ENCODE data around the gene BIN1. TPM values are rescaled to one million over a fixed set of nuclear protein-coding genes. Genes with fewer than 3 reads are reported as not detected.

BIN1 gene
- total RNA-seq, 1 experiment from 2014 or later = 31.8 TPM

DNA sequence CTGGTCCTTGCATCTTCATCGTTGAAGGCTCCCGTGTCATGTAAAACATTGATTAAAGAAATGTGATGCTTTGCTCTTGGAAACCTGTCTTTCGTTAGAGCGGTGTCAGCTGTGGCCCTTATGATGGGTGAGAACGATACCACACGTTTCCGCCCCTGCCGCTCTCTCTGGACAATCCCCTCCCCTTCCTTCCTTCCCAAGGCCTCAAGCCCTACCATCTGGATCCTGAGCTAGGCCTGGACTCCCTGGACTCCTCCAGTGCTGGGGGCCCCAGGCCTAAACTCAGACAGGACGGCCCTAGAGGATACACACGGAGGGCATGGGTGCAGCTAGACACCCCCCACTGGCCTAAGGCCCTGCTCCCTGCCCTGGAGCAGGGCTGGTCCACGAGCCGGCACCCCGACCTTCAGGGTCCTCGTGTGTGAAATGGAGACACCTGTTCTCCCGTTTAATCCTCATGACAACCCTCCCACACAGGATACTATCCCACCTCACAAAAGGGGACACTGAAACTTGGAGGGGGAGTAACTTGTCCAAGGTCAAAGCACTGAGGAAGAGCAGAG lies 13.2 kb downstream of the BIN1 start (continued):
- no peak for TF ChIP-seq EZH2phosphoT487 (IDR thresholded peaks at IDR 0.05; ENCODE audit: borderline replicate concordance)
- TF ChIP-seq, protein P1, sequence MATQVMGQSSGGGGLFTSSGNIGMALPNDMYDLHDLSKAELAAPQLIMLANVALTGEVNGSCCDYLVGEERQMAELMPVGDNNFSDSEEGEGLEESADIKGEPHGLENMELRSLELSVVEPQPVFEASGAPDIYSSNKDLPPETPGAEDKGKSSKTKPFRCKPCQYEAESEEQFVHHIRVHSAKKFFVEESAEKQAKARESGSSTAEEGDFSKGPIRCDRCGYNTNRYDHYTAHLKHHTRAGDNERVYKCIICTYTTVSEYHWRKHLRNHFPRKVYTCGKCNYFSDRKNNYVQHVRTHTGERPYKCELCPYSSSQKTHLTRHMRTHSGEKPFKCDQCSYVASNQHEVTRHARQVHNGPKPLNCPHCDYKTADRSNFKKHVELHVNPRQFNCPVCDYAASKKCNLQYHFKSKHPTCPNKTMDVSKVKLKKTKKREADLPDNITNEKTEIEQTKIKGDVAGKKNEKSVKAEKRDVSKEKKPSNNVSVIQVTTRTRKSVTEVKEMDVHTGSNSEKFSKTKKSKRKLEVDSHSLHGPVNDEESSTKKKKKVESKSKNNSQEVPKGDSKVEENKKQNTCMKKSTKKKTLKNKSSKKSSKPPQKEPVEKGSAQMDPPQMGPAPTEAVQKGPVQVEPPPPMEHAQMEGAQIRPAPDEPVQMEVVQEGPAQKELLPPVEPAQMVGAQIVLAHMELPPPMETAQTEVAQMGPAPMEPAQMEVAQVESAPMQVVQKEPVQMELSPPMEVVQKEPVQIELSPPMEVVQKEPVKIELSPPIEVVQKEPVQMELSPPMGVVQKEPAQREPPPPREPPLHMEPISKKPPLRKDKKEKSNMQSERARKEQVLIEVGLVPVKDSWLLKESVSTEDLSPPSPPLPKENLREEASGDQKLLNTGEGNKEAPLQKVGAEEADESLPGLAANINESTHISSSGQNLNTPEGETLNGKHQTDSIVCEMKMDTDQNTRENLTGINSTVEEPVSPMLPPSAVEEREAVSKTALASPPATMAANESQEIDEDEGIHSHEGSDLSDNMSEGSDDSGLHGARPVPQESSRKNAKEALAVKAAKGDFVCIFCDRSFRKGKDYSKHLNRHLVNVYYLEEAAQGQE (IDR thresholded peaks at IDR 0.05; ENCODE audit: low read depth) = no peak

DNA sequence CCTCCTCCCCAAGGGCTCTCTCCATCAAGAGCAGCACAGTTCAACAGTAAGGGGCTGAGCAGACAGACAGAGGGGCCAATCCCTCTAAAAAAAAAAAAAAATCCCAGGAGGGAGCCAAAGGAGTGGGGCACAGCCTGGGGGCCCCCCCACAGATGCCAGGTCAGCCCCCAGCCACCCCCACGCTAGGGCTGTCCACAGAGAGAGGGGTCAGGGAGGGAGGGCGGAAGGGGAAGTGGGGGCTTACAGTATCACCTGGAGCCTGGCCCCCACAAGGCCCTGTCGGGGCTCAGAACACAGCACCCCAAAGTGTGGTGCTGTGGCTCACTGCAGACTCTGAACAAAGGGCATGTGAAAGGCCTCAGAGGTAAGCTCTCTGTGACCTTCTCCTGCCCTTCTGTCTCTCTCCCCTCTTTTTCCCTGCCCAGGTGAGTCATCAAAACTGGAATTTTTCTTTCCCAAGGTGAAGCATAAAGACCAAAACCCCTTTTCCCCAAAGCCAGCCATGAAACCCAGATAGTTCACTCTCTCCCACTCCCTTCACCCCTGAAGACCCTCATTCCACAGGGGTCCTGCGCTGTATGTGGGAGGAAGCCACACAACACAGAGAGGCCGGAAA lies 13.9 kb downstream of the BIN1 start:
- ATAC-seq (0 out of 2 replicates have a peak, but pooled peaks have one; percentile 21), DNase-seq (ENCODE audit: low read depth, low spot score) (no peak)
- Histone ChIP-seq H3K79me2 (ENCODE audit: insufficient read depth, low read length) (no peaks in the 10 kb centered on the region; the same call in 1 of the 2 replicates), H3K9me3 (ENCODE audit: control insufficient read depth in 1 of 2, insufficient read depth in 1 of 2, low read depth in 1 of 2, low read length in 2 of 2) (no peaks in the 10 kb centered on the region), H3K4me2 (ENCODE audit: low read length) (peak overlapping the region; percentile 69), H4K20me1 (ENCODE audit: insufficient read depth) (no peaks in the 10 kb centered on the region), H3K27me3 (ENCODE audit: insufficient read depth, low read length) (no peaks in the 10 kb centered on the region), H3K4me1 (ENCODE audit: control insufficient read depth in 1 of 2, insufficient read depth in 2 of 2, low read length in 2 of 2) (peaks cover 28 to 37% of the 10 kb centered on the region in 2 experiments), H3K9me2 (ENCODE audit: insufficient read depth) (no peaks in the 10 kb centered on the region), H3K4me3 (replicated peaks in 1 of 2; ENCODE audit: low read depth in 1 of 2, low read length in 2 of 2) (no peak overlapping the region), H2AFZ (ENCODE audit: low read depth, low read length, poor library complexity, severe bottlenecking) (no peak overlapping the region), H3K27ac (ENCODE audit: low read depth, low read length) (peak overlapping the region; percentile 6; the same call in 1 of the 2 replicates), H3K36me3 (ENCODE audit: control insufficient read depth in 1 of 2, insufficient read depth in 2 of 2, low read length in 2 of 2) (no peaks in the 10 kb centered on the region), H3K9ac (ENCODE audit: low read length) (peak overlapping the region; percentile 30)
- intact Hi-C loops (cut with micrococcal nuclease) = no loop called here
- RAD21 ChIA-PET (ENCODE audit: low non-redundant PET in 1 of 2, low total read pairs in 2 of 2, uncharacterized antibody in 2 of 2, unreplicated experiment in 2 of 2) = no interaction called here
- CTCF ChIA-PET = no interaction called here
- POLR2A ChIA-PET = no interaction called here
- no TSS peak for BruUV-seq (replicated peaks)
- TF ChIP-seq, protein P1 (IDR thresholded peaks at IDR 0.05; ENCODE audit: low read depth) = no peak
- TF ChIP-seq ZFX (IDR thresholded peaks at IDR 0.05) (no peak), MAX (IDR thresholded peaks at IDR 0.05) (no peak), ELF1 (IDR thresholded peaks at IDR 0.05; ENCODE audit: borderline replicate concordance, low read depth) (no peak), POLR2A (IDR thresholded peaks at IDR 0.05; ENCODE audit: borderline replicate concordance, extremely low read depth, insufficient read depth, insufficient read length) (no peak), TCF7L2 (IDR thresholded peaks at IDR 0.05; ENCODE audit: borderline replicate concordance, extremely low read depth, insufficient read depth, insufficient read length) (no peak), RAD21 (IDR thresholded peaks at IDR 0.05; ENCODE audit: low read depth) (no peak), POLR2AphosphoS5 (IDR thresholded peaks at IDR 0.05; ENCODE audit: low read depth, low read length) (no peak), YY1 (IDR thresholded peaks at IDR 0.05; ENCODE audit: extremely low read depth, insufficient replicate concordance, low read depth, low read length) (no peak), CBX3 (IDR thresholded peaks at IDR 0.05; ENCODE audit: low read depth) (no peak), SIN3A (IDR thresholded peaks at IDR 0.05; ENCODE audit: low read depth) (no peak), JUND (IDR thresholded peaks at IDR 0.05) (no peak), EGR1 (IDR thresholded peaks at IDR 0.05; ENCODE audit: low read depth) (no peak), ZNF274 (IDR thresholded peaks at IDR 0.05; ENCODE audit: low read depth, low read length) (no peak)
